HepG2 (cell line): ENCODE results near the gene ANO1.

ENCODE experiments used
- TBL1XR1 ChIP-seq: fragments of 150-350 bp; IDR thresholded peaks from 2 replicates; pipeline ENCODE4 v1.6.1; 2014; ENCODE audit warnings: borderline replicate concordance, low read length; ENCODE audit not compliant: partially characterized antibody
- ZNF274 ChIP-seq: sonication (generic); formaldehyde crosslinking; IDR thresholded peaks from 2 replicates; pipeline ENCODE4 v1.5.1; 2020; ENCODE audit warnings: mild to moderate bottlenecking, missing genetic modification reagents
- ZNF766 ChIP-seq: sonication (generic); formaldehyde crosslinking; IDR thresholded peaks from 2 replicates; pipeline ENCODE4 v1.5.0; 2020; ENCODE audit warnings: missing genetic modification reagents, borderline replicate concordance
- TF ChIP-seq, protein P1 (sequence below): IDR thresholded peaks from 2 replicates; pipeline ENCODE4 v1.6.1; 2016; ENCODE audit warnings: low read depth, control low read depth
- TF ChIP-seq, protein P2 (sequence below): sonication (generic); formaldehyde crosslinking; IDR thresholded peaks from 2 replicates; pipeline ENCODE4 v1.5.0; 2020; ENCODE audit warnings: missing genetic modification reagents, mild to moderate bottlenecking, borderline replicate concordance

DNA sequence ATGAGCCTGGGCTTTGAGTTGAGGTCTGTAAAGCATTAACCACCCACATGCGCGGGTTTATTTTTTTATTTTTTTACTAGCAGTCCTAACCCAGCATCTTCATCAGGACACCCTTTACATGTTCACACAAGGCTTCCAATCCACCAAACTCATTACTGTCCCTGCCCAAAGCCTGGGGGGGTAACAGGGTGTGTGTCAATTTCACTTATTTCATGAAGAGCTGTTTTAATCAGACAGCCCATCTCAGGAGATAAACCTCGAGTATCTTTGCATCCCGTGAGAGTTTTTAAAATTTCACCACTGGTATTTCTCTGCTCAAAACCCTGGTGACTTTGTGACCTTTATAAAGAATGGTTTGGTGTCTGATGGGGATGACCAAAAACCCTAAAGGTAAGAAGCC is 45.6 kb downstream of the ANO1 start:
- TF ChIP-seq, protein P1, sequence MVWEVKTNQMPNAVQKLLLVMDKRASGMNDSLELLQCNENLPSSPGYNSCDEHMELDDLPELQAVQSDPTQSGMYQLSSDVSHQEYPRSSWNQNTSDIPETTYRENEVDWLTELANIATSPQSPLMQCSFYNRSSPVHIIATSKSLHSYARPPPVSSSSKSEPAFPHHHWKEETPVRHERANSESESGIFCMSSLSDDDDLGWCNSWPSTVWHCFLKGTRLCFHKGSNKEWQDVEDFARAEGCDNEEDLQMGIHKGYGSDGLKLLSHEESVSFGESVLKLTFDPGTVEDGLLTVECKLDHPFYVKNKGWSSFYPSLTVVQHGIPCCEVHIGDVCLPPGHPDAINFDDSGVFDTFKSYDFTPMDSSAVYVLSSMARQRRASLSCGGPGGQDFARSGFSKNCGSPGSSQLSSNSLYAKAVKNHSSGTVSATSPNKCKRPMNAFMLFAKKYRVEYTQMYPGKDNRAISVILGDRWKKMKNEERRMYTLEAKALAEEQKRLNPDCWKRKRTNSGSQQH (CRISPR knock-in tag), result no peak
- TF ChIP-seq, protein P2, sequence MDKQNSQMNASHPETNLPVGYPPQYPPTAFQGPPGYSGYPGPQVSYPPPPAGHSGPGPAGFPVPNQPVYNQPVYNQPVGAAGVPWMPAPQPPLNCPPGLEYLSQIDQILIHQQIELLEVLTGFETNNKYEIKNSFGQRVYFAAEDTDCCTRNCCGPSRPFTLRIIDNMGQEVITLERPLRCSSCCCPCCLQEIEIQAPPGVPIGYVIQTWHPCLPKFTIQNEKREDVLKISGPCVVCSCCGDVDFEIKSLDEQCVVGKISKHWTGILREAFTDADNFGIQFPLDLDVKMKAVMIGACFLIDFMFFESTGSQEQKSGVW (CRISPR knock-in tag), result no peak
- TF ChIP-seq ZNF274 (no peak), TBL1XR1 (no peak), ZNF766 (CRISPR knock-in tag) (no peak)
